GM23338 (cell line): ENCODE measurements around the gene KPNA4.

Experiments used
- CREB1 ChIP-seq: fragments of 250-450 bp; sonication (Bioruptor Pico); IDR thresholded peaks from 2 replicates; pipeline ENCODE4 v1.5.0; 2020; ENCODE audit warnings: low read depth, mild to moderate bottlenecking, moderate library complexity
- CTCF ChIP-seq, 2 experiments: fragments of 200-600 bp in 1 of 2; sonication (generic) in 1 of 2; conservative IDR thresholded peaks; 2 replicates each; pipeline versions ENCODE4 v1.5.1 to v1.6.1; 2016 to 2017; ENCODE audit warnings: antibody characterized with exemption in 2 of 2, low read depth in 2 of 2, mild to moderate bottlenecking in 2 of 2, moderate library complexity in 1 of 2
- ETS1 ChIP-seq: IDR thresholded peaks from 2 replicates; pipeline ENCODE4 v1.6.1; 2016; ENCODE audit warnings: antibody characterized with exemption
- EZH2 ChIP-seq: fragments of 200-600 bp; sonication (generic); IDR thresholded peaks from one replicate; pipeline ENCODE4 v1.8.0; 2017; ENCODE audit warnings: antibody characterized with exemption, mild to moderate bottlenecking, low read depth; ENCODE audit not compliant: unreplicated experiment
- EZH2phosphoT487 ChIP-seq: fragments of 200-600 bp; sonication (generic); IDR thresholded peaks from one replicate; pipeline ENCODE4 v1.8.1; 2018; ENCODE audit warnings: antibody characterized with exemption; ENCODE audit not compliant: unreplicated experiment
- JUNB ChIP-seq: IDR thresholded peaks from one replicate; pipeline ENCODE4 v1.6.1; 2016; ENCODE audit warnings: antibody characterized with exemption; ENCODE audit not compliant: unreplicated experiment
- NANOG ChIP-seq: IDR thresholded peaks from 2 replicates; pipeline ENCODE4 v1.6.1; 2016; ENCODE audit warnings: antibody characterized with exemption, borderline replicate concordance
- POLR2AphosphoS5 ChIP-seq: IDR thresholded peaks from 2 replicates; pipeline ENCODE4 v1.6.1; 2016; ENCODE audit warnings: antibody characterized with exemption, low read depth
- REST ChIP-seq: IDR thresholded peaks from one replicate; pipeline ENCODE4 v1.6.1; 2018; ENCODE audit warnings: antibody characterized with exemption; ENCODE audit not compliant: unreplicated experiment
- STAT1 ChIP-seq: IDR thresholded peaks from one replicate; pipeline ENCODE4 v1.6.1; 2016; ENCODE audit warnings: antibody characterized with exemption; ENCODE audit not compliant: unreplicated experiment
- ZNF114 ChIP-seq: fragments of 250-450 bp; sonication (Bioruptor Pico); IDR thresholded peaks from 2 replicates; pipeline ENCODE4 v1.5.0; 2020; ENCODE audit warnings: mild to moderate bottlenecking, moderate library complexity
- ZNF462 ChIP-seq: fragments of 250-450 bp; sonication (Bioruptor Pico); IDR thresholded peaks from 2 replicates; pipeline ENCODE4 v1.5.0; 2020; ENCODE audit warnings: mild to moderate bottlenecking, moderate library complexity

GRCh38 chr3:160574636-160575035, 9.3 kb upstream of the KPNA4 start:
- TF ChIP-seq POLR2AphosphoS5 (no peak), CTCF (conservative IDR thresholded peaks at IDR 0.05; ENCODE audit: low read depth in 2 of 2) (no peak), JUNB (no peak), EZH2phosphoT487 (no peak), NANOG (no peak), EZH2 (no peak), REST (no peak), STAT1 (no peak), ZNF114 (CRISPR knock-in tag) (no peak), CREB1 (CRISPR knock-in tag) (no peak), ETS1 (no peak), ZNF462 (CRISPR knock-in tag) (no peak)
